Coronary artery (tissue), 2 donors: ENCODE data around the gene EPAS1.
A peak's percentile ranks its signal among the peaks of the same experiment; 100 is the strongest.

Source experiments
- DNase-seq: peaks from one replicate; pipeline ENCODE4 v3.0.0-alpha.2; 2017; ENCODE audit warnings: low spot score
- H3K27ac ChIP-seq, 2 donors: fragments of 200-600 bp; sonication (generic); one replicate each; pipeline ENCODE4 v1.5.1; 2016 to 2019
- H3K4me3 ChIP-seq: fragments of 200-600 bp; sonication (generic); 2 replicates; pipeline ENCODE4 v1.5.1; 2016; ENCODE audit warnings: mild to moderate bottlenecking, moderate library complexity
- TF ChIP-seq, protein P1 (sequence below): fragments of 200-600 bp; sonication (generic); IDR thresholded peaks from one replicate; pipeline ENCODE4 v1.5.1; 2019; ENCODE audit warnings: antibody characterized with exemption

Gene EPAS1

DNA sequence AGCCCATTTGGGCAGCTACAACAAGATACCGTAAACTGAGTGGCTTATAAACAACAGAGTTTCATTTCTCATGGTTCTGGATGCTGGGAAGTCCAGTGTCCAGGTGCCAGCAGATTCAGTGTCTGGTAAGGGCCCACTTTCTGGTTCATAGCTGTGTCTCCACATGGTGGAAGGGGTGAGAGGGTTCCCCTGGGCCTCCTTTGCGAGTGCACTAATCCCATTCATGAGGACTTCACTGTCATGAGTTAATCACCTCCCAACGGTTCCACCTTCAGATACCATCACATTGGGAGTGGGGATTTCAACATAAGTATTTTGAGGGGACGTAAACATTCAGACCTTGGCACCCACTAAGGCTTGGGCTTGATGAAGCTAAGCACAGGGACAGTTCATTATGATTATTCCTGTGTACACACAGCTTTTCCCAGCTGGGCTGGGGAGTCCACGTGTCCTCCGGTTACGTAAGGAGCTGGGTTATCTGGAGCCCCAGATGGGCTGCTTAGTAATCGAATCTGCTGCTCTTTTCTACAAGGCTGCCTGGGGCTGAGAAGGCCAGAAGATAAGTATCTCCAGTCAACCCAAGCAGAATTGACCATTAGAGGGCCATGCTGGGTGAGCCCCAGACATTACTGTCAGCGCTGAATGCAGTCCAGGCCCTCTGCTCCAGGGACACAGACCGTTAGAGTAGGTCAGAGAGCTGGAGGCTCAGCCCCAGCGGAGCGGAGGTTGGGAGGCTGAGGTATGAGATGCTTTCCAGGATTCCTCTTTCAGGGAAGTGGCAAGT is 42.7 kb downstream of the EPAS1 start:
- Histone ChIP-seq H3K27ac (peak overlapping the region; percentile 44 to 84), H3K4me3 (peak overlapping the region; percentile 17)
- TF ChIP-seq, protein P1, sequence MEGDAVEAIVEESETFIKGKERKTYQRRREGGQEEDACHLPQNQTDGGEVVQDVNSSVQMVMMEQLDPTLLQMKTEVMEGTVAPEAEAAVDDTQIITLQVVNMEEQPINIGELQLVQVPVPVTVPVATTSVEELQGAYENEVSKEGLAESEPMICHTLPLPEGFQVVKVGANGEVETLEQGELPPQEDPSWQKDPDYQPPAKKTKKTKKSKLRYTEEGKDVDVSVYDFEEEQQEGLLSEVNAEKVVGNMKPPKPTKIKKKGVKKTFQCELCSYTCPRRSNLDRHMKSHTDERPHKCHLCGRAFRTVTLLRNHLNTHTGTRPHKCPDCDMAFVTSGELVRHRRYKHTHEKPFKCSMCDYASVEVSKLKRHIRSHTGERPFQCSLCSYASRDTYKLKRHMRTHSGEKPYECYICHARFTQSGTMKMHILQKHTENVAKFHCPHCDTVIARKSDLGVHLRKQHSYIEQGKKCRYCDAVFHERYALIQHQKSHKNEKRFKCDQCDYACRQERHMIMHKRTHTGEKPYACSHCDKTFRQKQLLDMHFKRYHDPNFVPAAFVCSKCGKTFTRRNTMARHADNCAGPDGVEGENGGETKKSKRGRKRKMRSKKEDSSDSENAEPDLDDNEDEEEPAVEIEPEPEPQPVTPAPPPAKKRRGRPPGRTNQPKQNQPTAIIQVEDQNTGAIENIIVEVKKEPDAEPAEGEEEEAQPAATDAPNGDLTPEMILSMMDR, result no peak
- peak; percentile 74 for DNase-seq

DNA sequence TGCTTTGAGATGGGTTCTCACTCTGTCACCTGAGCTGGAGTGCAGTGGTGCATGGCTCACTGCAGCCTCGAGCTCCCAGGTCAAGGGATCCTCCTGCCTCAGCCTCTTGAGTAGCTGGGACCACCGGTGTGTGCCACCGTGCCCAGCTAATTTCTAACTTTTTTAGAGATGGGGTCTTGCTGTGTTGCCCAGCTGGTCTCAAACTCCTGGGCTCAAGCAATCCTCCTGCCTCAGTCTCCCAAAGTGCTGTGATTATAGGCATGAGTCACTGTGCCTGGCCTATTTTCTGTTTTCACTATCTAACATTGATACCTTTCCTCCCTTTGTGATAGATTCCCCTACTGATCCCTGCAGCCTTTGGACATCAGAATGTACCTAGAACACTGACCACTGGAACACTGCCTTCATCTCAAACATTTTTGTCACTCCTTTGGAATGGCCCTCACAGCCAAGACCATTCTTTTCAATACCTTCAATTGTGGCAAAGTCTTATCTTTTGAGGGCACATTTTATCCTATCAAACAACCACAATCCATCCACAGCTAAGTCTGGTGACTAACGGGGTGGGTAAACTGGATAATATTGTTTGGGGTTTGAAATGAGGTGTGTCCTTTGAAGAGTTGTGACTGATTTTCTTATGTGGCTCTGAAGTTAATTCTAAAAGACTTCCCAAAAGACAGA is 43.7 kb downstream of the EPAS1 start:
- H3K4me3 ChIP-seq, result no peak overlapping the region
- DNase-seq, result no peak
- peak overlapping the region; percentile 24 to 44 for H3K27ac ChIP-seq
- TF ChIP-seq, protein P1, result no peak

DNA sequence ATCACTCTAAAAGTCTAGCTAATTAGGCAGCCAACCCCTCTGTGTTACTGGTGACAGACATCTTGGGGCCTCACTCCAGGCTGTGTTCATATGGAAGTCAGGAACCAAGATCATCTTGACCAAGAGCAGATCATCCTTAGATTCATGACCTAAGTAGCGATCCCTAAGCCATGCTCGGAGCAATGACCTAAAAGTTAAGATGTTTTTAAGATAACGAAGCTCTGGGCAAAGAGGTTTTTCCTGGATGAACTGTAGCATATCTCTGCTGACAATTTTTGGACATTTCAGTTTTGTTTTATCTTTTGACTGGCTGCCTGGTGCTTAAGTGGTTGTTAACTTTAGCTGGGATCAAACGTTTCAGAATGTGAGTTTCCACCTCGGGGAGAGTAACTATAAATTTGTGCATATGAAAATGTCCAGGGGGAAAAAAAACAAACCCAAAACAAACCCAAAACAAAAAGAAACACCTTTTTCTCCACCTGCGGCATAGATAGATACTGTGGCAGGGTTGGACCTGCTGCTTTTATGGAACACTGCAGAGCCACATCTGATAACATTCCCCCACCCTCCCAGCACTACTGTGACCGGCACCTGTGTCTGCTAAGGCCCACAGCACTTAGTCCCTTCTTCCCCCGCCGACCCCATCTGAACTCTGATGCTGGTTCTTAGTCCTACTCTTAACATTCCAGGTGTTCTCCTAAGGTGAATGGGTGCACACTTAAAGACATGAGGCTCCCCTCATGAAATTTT is 45.5 kb downstream of the EPAS1 start:
- peak overlapping the region in 1 of 2 donors; percentile 46 for H3K27ac ChIP-seq
- DNase-seq, result peak; percentile 38
- H3K4me3 ChIP-seq, result no peak overlapping the region
- TF ChIP-seq, protein P1, result no peak

DNA sequence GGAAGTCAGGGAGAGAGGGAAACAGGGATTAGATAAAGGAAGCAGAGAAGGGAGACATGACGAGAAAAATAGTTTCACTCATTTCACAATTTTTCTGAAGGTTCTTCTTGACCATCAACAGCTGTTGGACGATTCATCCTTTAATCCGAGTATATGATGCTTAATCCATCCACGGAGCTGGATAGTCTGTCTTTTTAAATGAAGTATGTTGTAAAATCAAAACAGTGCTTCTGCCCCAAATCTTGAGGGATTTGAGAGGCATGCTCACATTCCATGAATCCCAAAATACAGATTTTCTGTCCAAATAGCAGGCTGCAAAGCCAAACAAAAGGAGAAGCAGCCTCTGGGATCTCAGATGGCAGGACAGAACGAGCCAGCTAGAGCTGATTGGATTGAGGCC is 47.5 kb downstream of the EPAS1 start:
- Histone ChIP-seq H3K4me3 (no peak overlapping the region), H3K27ac (peak overlapping the region in 1 of 2 donors; percentile 17)
- TF ChIP-seq, protein P1, result no peak
- DNase-seq, result no peak

DNA sequence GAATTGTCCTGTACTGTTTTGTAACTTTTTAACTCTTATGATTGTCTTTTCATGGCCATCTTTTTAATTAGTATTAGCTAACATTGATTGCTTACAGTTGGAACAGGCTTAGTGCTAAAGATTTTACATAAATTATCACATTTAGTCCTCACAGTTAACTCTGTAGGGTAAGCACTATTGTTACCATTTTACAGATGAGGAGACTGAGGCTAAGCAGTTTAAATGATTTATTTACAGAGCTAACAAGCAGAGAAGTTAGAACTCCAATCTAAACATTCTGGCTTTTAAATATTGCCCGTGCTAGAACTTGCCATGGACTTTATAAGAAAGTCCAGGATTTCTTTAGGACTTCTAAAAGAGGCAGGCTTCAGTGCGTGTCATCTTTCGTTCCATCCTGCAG is 48.6 kb downstream of the EPAS1 start:
- Histone ChIP-seq H3K27ac (no peak overlapping the region), H3K4me3 (no peak overlapping the region)
- TF ChIP-seq, protein P1, result no peak
- DNase-seq, result no peak

DNA sequence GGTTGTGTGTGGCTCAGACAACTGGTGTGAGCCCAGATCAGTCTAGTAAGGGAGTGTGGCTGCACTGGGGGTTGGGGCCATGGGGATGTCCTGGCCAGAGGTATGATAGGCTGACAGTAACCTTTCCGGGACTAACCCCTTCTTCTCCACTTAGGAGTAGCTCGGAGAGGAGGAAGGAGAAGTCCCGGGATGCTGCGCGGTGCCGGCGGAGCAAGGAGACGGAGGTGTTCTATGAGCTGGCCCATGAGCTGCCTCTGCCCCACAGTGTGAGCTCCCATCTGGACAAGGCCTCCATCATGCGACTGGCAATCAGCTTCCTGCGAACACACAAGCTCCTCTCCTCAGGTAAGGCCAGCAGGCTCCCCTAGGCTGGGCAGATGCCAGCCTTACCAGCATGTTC is 49.5 kb downstream of the EPAS1 start:
- Histone ChIP-seq H3K4me3 (no peak overlapping the region), H3K27ac (peak overlapping the region; percentile 12 to 64)
- DNase-seq, result no peak
- TF ChIP-seq, protein P1, result no peak
